ENCODE measurements around the gene SRSF9. TPM values are rescaled to one million over a fixed set of nuclear protein-coding genes. Genes with fewer than 3 reads are reported as not detected.
A peak's percentile ranks its signal among the peaks of the same experiment; 100 is the strongest.

Gene SRSF9
- total and polyA plus RNA-seq, 3 experiments from 2014 or later, result 214 to 272 (median 269) TPM

- peak overlapping the region; percentile 3 for H3K27ac ChIP-seq (ENCODE audit: low read depth, low read length)
- peaks cover 25% of the 10 kb centered on the region for H3K4me1 ChIP-seq (ENCODE audit: insufficient read depth, low read length)
- POLR2A ChIA-PET, result no interaction called here
- Mint-ChIP-seq H3K4me3 (peak overlapping the region in 4 of 7 donors; percentile 26 to 83 (median 74)), H3K36me3 (peaks cover 0 to 3% (median 0%) of the 10 kb centered on the region in 3 donors), H3K9me3 (no peaks in the 10 kb centered on the region), H3K4me1 (peaks cover 33 to 39% (median 37%) of the 10 kb centered on the region in 3 donors), H3K27me3 (no peaks in the 10 kb centered on the region), H3K27ac (peak overlapping the region; percentile 20 to 98 (median 86))
- no peak for DNase-seq
- no peaks in the 10 kb centered on the region for H3K9me3 ChIP-seq (ENCODE audit: low read length)
- no peaks in the 10 kb centered on the region for H3K27me3 ChIP-seq (ENCODE audit: insufficient read depth, low read length, poor library complexity, severe bottlenecking)
- H3K36me3 ChIP-seq (ENCODE audit: insufficient read depth, low read length), result no peaks in the 10 kb centered on the region
- no peak overlapping the region for H3K4me3 ChIP-seq (ENCODE audit: low read length)
- CTCF ChIA-PET, result interaction anchor here (1.4 to 2.3 kb wide), 2 partner anchors 10 to 11 kb away, joined by 3 to 7 read pairs; partner anchors contain the start of gene SRSF9
Measured at GRCh38 chr12:120480211-120480610, 10.7 kb upstream of the SRSF9 start.

- POLR2A ChIA-PET, result no interaction called here
- Mint-ChIP-seq H3K4me3 (peak overlapping the region in 4 of 7 donors; percentile 55 to 83 (median 66)), H3K27ac (peak overlapping the region in 7 of 8 donors; percentile 12 to 94 (median 74)), H3K9me3 (no peaks in the 10 kb centered on the region), H3K27me3 (no peaks in the 10 kb centered on the region), H3K36me3 (peaks cover 0 to 3% (median 0%) of the 10 kb centered on the region in 3 donors), H3K4me1 (peaks cover 33 to 42% (median 37%) of the 10 kb centered on the region in 3 donors)
- no peaks in the 10 kb centered on the region for H3K36me3 ChIP-seq (ENCODE audit: insufficient read depth, low read length)
- H3K4me3 ChIP-seq (ENCODE audit: low read length), result no peak overlapping the region
- H3K4me1 ChIP-seq (ENCODE audit: insufficient read depth, low read length), result peaks cover 25% of the 10 kb centered on the region
- DNase-seq, result no peak
- CTCF ChIA-PET, result interaction anchor here (0.6 to 1.2 kb wide), 4 partner anchors 10 to 72 kb away, joined by 3 to 4 read pairs (median 3); no protein-coding TSS in a partner anchor
- H3K27me3 ChIP-seq (ENCODE audit: insufficient read depth, low read length, poor library complexity, severe bottlenecking), result no peaks in the 10 kb centered on the region
- H3K27ac ChIP-seq (ENCODE audit: low read depth, low read length), result no peak overlapping the region
- no peaks in the 10 kb centered on the region for H3K9me3 ChIP-seq (ENCODE audit: low read length)
Measured at GRCh38 chr12:120479458-120479857, 9.9 kb upstream of the SRSF9 start.

GRCh38 chr12:120475643-120476042 lies 6.1 kb upstream of the SRSF9 start:
- Histone ChIP-seq H3K27me3 (ENCODE audit: insufficient read depth, low read length, poor library complexity, severe bottlenecking) (no peaks in the 10 kb centered on the region), H3K36me3 (ENCODE audit: insufficient read depth, low read length) (no peaks in the 10 kb centered on the region), H3K9me3 (ENCODE audit: low read length) (no peaks in the 10 kb centered on the region), H3K4me1 (ENCODE audit: insufficient read depth, low read length) (peaks cover 23% of the 10 kb centered on the region), H3K4me3 (ENCODE audit: low read length) (no peak overlapping the region), H3K27ac (ENCODE audit: low read depth, low read length) (no peak overlapping the region)
- peaks cover 29 to 39% (median 29%) of the 10 kb centered on the region in 3 donors for H3K4me1 Mint-ChIP-seq
- no peak overlapping the region for H3K27ac Mint-ChIP-seq
- H3K9me3 Mint-ChIP-seq, result no peaks in the 10 kb centered on the region
- no peaks in the 10 kb centered on the region for H3K27me3 Mint-ChIP-seq
- POLR2A ChIA-PET, result no interaction called here
- H3K36me3 Mint-ChIP-seq, result no peaks in the 10 kb centered on the region
- CTCF ChIA-PET, result interaction anchor here (0.9 to 1.6 kb wide), 3 partner anchors 21 to 46 kb away, joined by 3 to 5 read pairs (median 3); no protein-coding TSS in a partner anchor
- no peak overlapping the region for H3K4me3 Mint-ChIP-seq
- no peak for DNase-seq

- Histone ChIP-seq H3K27ac (ENCODE audit: low read depth, low read length) (no peak overlapping the region), H3K36me3 (ENCODE audit: insufficient read depth, low read length) (no peaks in the 10 kb centered on the region), H3K4me3 (ENCODE audit: low read length) (no peak overlapping the region), H3K27me3 (ENCODE audit: insufficient read depth, low read length, poor library complexity, severe bottlenecking) (no peaks in the 10 kb centered on the region), H3K4me1 (ENCODE audit: insufficient read depth, low read length) (peaks cover 18% of the 10 kb centered on the region), H3K9me3 (ENCODE audit: low read length) (no peaks in the 10 kb centered on the region)
- H3K4me3 Mint-ChIP-seq, result no peak overlapping the region
- H3K9me3 Mint-ChIP-seq, result no peaks in the 10 kb centered on the region
- peaks cover 0 to 3% (median 0%) of the 10 kb centered on the region in 3 donors for H3K36me3 Mint-ChIP-seq
- no peaks in the 10 kb centered on the region for H3K27me3 Mint-ChIP-seq
- CTCF ChIA-PET, result interaction anchor here (0.9 to 1.6 kb wide), 3 partner anchors 22 to 35 kb away, joined by 3 to 5 read pairs (median 4); no protein-coding TSS in a partner anchor
- no peak for DNase-seq
- peak overlapping the region in 1 of 8 donors; percentile 0 for H3K27ac Mint-ChIP-seq
- peaks cover 24 to 36% (median 24%) of the 10 kb centered on the region in 3 donors for H3K4me1 Mint-ChIP-seq
- POLR2A ChIA-PET, result interaction anchor here (0.6 kb wide), 1 partner anchor 565 kb away, joined by 4 read pairs; no protein-coding TSS in a partner anchor
Measured at GRCh38 chr12:120474616-120474960, 5.0 kb upstream of the SRSF9 start.

- H3K4me1 ChIP-seq (ENCODE audit: insufficient read depth, low read length), result peaks cover 16% of the 10 kb centered on the region
- CTCF ChIA-PET, result interaction anchor here (0.6 to 1.6 kb wide), 4 partner anchors 17 to 133 kb away, joined by 3 to 5 read pairs (median 4); no protein-coding TSS in a partner anchor
- Mint-ChIP-seq H3K4me3 (peak overlapping the region in 1 of 7 donors; percentile 8), H3K27ac (no peak overlapping the region), H3K9me3 (no peaks in the 10 kb centered on the region), H3K4me1 (peaks cover 20 to 33% (median 21%) of the 10 kb centered on the region in 3 donors), H3K36me3 (peaks cover 0 to 3% (median 0%) of the 10 kb centered on the region in 3 donors), H3K27me3 (no peaks in the 10 kb centered on the region)
- H3K27ac ChIP-seq (ENCODE audit: low read depth, low read length), result no peak overlapping the region
- POLR2A ChIA-PET, result no interaction called here
- no peak for DNase-seq
- H3K27me3 ChIP-seq (ENCODE audit: insufficient read depth, low read length, poor library complexity, severe bottlenecking), result no peaks in the 10 kb centered on the region
- no peaks in the 10 kb centered on the region for H3K36me3 ChIP-seq (ENCODE audit: insufficient read depth, low read length)
- no peaks in the 10 kb centered on the region for H3K9me3 ChIP-seq (ENCODE audit: low read length)
- no peak overlapping the region for H3K4me3 ChIP-seq (ENCODE audit: low read length)
Measured at GRCh38 chr12:120473807-120474615, 4.5 kb upstream of the SRSF9 start.

- Mint-ChIP-seq H3K9me3 (no peaks in the 10 kb centered on the region), H3K4me1 (peaks cover 30 to 43% (median 31%) of the 10 kb centered on the region in 3 donors), H3K27me3 (peaks cover 0 to 3% of the 10 kb centered on the region in 2 donors), H3K4me3 (peak overlapping the region in 1 of 7 donors; percentile 19), H3K27ac (peak overlapping the region in 3 of 8 donors; percentile 6 to 47 (median 45)), H3K36me3 (peaks cover under 1 to 5% (median 3%) of the 10 kb centered on the region in 3 donors)
- no peak for DNase-seq
- Histone ChIP-seq H3K4me1 (ENCODE audit: insufficient read depth, low read length) (peaks cover 26% of the 10 kb centered on the region), H3K27me3 (ENCODE audit: insufficient read depth, low read length, poor library complexity, severe bottlenecking) (no peaks in the 10 kb centered on the region), H3K27ac (ENCODE audit: low read depth, low read length) (peak overlapping the region; percentile 44), H3K36me3 (ENCODE audit: insufficient read depth, low read length) (no peaks in the 10 kb centered on the region), H3K4me3 (ENCODE audit: low read length) (no peak overlapping the region), H3K9me3 (ENCODE audit: low read length) (no peaks in the 10 kb centered on the region)
- ChIA-PET CTCF (interaction anchor here (0.7 to 1.3 kb wide), 2 partner anchors 11 to 170 kb away, joined by 3 to 4 read pairs; partner anchors contain the start of gene SIRT4), POLR2A (interaction anchor here (0.6 kb wide), 1 partner anchor 169 kb away, joined by 4 read pairs; no protein-coding TSS in a partner anchor)
Measured at GRCh38 chr12:120472521-120472920, 3.0 kb upstream of the SRSF9 start.

GRCh38 chr12:120470150-120470784 lies 719 bp upstream of the SRSF9 start:
- Mint-ChIP-seq H3K36me3 (peaks cover 2 to 24% (median 8%) of the 10 kb centered on the region in 3 donors), H3K27me3 (peaks cover 0 to 3% of the 10 kb centered on the region in 2 donors), H3K4me1 (peaks cover 46 to 61% (median 54%) of the 10 kb centered on the region in 3 donors), H3K4me3 (peak overlapping the region; percentile 81 to 96 (median 92)), H3K9me3 (no peaks in the 10 kb centered on the region), H3K27ac (peak overlapping the region; percentile 79 to 97 (median 92))
- Histone ChIP-seq H3K27ac (ENCODE audit: low read depth, low read length) (peak overlapping the region; percentile 73), H3K4me1 (ENCODE audit: insufficient read depth, low read length) (peaks cover 46% of the 10 kb centered on the region), H3K4me3 (ENCODE audit: low read length) (peak overlapping the region; percentile 86), H3K36me3 (ENCODE audit: insufficient read depth, low read length) (peaks cover 16% of the 10 kb centered on the region), H3K9me3 (ENCODE audit: low read length) (no peaks in the 10 kb centered on the region), H3K27me3 (ENCODE audit: insufficient read depth, low read length, poor library complexity, severe bottlenecking) (no peaks in the 10 kb centered on the region)
- CTCF ChIA-PET, result interaction anchor here (0.7 to 4.9 kb wide), 16 partner anchors 11 to 421 kb away, joined by 3 to 36 read pairs (median 4); partner anchors contain the start of gene DYNLL1
- no peak for DNase-seq
- POLR2A ChIA-PET, result interaction anchor here (0.5 to 3.2 kb wide), 4 partner anchors 26 to 978 kb away, joined by 3 to 36 read pairs (median 12); partner anchors contain the start of genes DYNLL1, POP5, RNU4-1 and RNU4-2

Data from CD8-positive, alpha-beta memory T cell (primary cell).